ENCODE results near the gene PDCD11. TPM values are rescaled to one million over a fixed set of nuclear protein-coding genes. Genes with fewer than 3 reads are reported as not detected.

The PDCD11 gene
- total RNA-seq, 1 donor = 33.9 TPM

- H3K4me3 ChIP-seq (ENCODE audit: low read depth, low read length) = no peak overlapping the region
- no peak for TF ChIP-seq CTCF (IDR thresholded peaks at IDR 0.05; ENCODE audit: insufficient read depth, low read length)
- DNase-seq (ENCODE audit: low read depth) = no peak
These were observed 94.5 kb downstream of the PDCD11 start for GRCh38 chr10:103490986-103491314.

- H3K4me3 ChIP-seq (ENCODE audit: low read depth, low read length) = no peak overlapping the region
- TF ChIP-seq CTCF (IDR thresholded peaks at IDR 0.05; ENCODE audit: insufficient read depth, low read length) = no peak
- DNase-seq (ENCODE audit: low read depth) = peak; percentile 89
These were observed 95.4 kb downstream of the PDCD11 start for GRCh38 chr10:103491729-103492364.

GRCh38 chr10:103492655-103493261 is 96.3 kb downstream of the PDCD11 start:
- TF ChIP-seq CTCF (IDR thresholded peaks at IDR 0.05; ENCODE audit: insufficient read depth, low read length) = no peak
- DNase-seq (ENCODE audit: low read depth) = no peak
- H3K4me3 ChIP-seq (ENCODE audit: low read depth, low read length) = no peak overlapping the region

GRCh38 chr10:103493362-103493915 is 97.0 kb downstream of the PDCD11 start, which contains the start of gene NEURL1:
Gene NEURL1 (plus strand): TSS chr10:103493705. CDS start chr10:103494388, 683 bp downstream.
- no peak for TF ChIP-seq CTCF (IDR thresholded peaks at IDR 0.05; ENCODE audit: insufficient read depth, low read length)
- no peak for DNase-seq (ENCODE audit: low read depth)
- H3K4me3 ChIP-seq (ENCODE audit: low read depth, low read length) = peak within 1 kb of the TSS; percentile 56

GRCh38 chr10:103493916-103494877 is 97.8 kb downstream of the PDCD11 start:
- peak overlapping the region; percentile 56 for H3K4me3 ChIP-seq (ENCODE audit: low read depth, low read length)
- no peak for TF ChIP-seq CTCF (IDR thresholded peaks at IDR 0.05; ENCODE audit: insufficient read depth, low read length)
- no peak for DNase-seq (ENCODE audit: low read depth)

GRCh38 chr10:103495321-103495720 is 98.9 kb downstream of the PDCD11 start:
- no peak for TF ChIP-seq CTCF (IDR thresholded peaks at IDR 0.05; ENCODE audit: insufficient read depth, low read length)
- DNase-seq (ENCODE audit: low read depth) = no peak
- H3K4me3 ChIP-seq (ENCODE audit: low read depth, low read length) = no peak overlapping the region
